ENCODE results near the gene RAB14.
A peak's percentile ranks its signal among the peaks of the same experiment; 100 is the strongest.

RAB14 gene

DNA sequence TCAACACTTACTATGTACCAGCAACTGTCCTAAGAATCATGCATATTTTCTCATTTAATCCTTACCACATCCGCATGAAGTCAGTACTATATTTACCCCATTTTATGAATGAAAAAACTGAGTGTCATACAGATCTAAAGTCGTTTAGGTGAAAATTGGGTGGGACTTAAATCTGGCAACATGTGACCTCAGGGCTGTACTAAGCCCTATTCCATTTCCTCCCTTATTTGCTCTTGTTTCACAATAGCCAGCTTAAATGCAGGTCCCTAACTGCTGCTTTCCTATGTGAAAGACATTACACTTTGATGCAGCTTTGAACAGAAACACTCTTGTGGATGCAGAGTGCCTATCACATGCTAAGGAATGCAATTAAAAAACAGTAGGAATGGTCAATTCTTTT lies 2.5 kb upstream of the RAB14 start:
- TF ChIP-seq, protein P1, sequence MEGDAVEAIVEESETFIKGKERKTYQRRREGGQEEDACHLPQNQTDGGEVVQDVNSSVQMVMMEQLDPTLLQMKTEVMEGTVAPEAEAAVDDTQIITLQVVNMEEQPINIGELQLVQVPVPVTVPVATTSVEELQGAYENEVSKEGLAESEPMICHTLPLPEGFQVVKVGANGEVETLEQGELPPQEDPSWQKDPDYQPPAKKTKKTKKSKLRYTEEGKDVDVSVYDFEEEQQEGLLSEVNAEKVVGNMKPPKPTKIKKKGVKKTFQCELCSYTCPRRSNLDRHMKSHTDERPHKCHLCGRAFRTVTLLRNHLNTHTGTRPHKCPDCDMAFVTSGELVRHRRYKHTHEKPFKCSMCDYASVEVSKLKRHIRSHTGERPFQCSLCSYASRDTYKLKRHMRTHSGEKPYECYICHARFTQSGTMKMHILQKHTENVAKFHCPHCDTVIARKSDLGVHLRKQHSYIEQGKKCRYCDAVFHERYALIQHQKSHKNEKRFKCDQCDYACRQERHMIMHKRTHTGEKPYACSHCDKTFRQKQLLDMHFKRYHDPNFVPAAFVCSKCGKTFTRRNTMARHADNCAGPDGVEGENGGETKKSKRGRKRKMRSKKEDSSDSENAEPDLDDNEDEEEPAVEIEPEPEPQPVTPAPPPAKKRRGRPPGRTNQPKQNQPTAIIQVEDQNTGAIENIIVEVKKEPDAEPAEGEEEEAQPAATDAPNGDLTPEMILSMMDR (IDR thresholded peaks at IDR 0.05; ENCODE audit: borderline replicate concordance, control extremely low read depth, extremely low read depth, insufficient read depth, missing control alignments) = no peak
- in situ Hi-C loops (cut with MboI; ENCODE audit: low sequenced_read_pairs, unreplicated experiment) = no loop called here
- DNase-seq (ENCODE audit: low spot score) = no peak

DNA sequence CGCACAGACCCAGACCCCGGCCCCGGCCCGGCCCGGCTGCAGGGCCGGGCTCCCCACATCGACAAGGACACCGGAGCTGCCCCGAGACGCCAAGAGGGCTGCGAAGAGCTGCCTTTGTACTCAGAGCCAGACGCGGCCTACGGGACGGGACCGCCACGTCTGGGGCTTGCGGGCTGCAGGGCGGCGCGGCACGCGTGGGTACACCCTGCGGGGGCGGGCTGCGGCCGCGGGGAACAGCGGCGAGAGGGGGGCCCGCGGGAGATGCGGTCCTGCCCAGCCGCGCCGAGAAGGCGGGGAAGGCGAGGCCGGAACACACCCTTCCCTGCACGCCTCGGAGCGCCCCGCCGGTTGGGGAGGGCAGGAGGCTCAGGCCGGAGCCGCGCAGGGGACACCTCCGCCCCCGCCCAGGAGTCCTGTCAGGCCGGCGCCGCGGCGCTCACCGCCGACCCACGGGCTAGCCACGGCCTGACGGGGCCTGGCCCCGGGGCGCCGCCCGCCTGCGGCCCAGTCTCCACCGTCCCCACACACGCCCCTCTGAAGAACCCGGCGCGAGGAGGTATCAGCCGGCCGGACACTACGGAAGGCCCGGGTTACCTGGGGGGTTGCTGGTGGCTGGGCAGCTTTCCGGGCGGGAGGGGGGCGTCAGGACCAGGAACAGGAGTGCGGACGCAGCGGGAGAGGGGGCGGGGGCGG lies 478 bp downstream of the RAB14 start:
- DNase-seq (ENCODE audit: low spot score) = peak; percentile 56
- TF ChIP-seq, protein P1 (IDR thresholded peaks at IDR 0.05; ENCODE audit: borderline replicate concordance, control extremely low read depth, extremely low read depth, insufficient read depth, missing control alignments) = no peak
- in situ Hi-C loops (cut with MboI; ENCODE audit: low sequenced_read_pairs, unreplicated experiment) = no loop called here

DNA sequence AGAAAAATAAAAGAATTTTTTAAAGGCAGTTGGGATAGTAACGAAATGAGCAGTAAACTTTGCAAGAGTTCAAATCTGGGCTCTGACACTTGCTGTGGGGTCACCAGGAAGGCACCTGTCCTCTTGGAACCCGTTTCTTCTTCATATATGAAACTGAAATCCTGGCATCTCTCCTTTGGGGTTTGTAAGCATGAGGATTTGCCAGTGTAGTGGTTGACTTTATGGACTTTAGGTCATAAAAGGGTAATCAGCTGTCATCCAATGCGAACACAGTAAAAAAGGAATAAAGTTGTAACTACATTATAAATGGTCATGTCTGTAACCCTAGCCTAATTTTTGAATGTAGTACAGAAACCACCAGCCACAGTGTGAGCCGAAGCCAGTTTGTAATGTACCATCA lies 1.3 kb downstream of the RAB14 start:
- in situ Hi-C loops (cut with MboI; ENCODE audit: low sequenced_read_pairs, unreplicated experiment) = no loop called here
- no peak for DNase-seq (ENCODE audit: low spot score)
- TF ChIP-seq, protein P1 (IDR thresholded peaks at IDR 0.05; ENCODE audit: borderline replicate concordance, control extremely low read depth, extremely low read depth, insufficient read depth, missing control alignments) = no peak

DNA sequence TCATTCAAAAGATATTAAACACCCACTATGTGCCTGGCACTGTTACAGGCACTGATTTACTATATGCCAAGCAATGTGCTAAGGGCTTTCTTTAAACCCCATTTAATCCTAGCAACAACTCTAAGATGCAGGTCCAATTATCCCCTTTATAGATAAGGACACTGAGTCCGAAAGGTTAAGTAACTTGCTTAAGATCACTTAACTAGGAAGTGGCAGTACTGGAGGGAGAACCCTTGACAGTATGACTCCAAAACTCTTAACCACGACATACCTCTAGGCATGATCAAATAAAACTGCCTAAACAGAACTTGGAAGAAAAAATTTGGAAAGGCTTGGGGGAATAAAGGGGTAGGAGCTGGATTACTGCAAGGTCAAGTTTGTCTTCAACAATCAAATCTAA lies 1.7 kb downstream of the RAB14 start:
- TF ChIP-seq, protein P1 (IDR thresholded peaks at IDR 0.05; ENCODE audit: borderline replicate concordance, control extremely low read depth, extremely low read depth, insufficient read depth, missing control alignments) = no peak
- in situ Hi-C loops (cut with MboI; ENCODE audit: low sequenced_read_pairs, unreplicated experiment) = no loop called here
- no peak for DNase-seq (ENCODE audit: low spot score)

DNA sequence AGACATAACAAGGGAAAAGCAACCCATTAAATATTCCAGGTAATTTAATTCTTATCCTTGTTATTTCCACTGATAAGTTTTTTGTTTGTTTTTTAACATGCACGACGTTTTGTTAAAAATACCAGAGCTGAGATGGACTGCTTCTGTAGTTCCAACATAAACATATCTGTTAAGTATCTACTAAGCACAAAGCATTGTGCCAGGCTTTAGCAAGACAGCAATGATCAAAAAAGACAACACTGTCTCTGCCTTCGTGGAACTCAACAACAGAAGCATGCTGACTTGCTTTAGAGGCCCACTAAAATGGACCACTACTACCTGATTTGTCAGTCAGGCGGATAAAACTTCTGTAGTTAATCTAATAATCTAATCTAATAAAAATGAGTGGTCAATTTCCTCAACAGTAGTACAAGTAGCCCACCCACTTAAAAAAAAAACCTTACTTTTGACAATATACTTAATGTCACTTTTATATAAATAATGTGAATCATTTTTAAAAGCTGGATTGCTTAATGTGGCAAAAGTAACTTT lies 3.1 kb downstream of the RAB14 start:
- no peak for DNase-seq (ENCODE audit: low spot score)
- in situ Hi-C loops (cut with MboI; ENCODE audit: low sequenced_read_pairs, unreplicated experiment) = no loop called here
- TF ChIP-seq, protein P1 (IDR thresholded peaks at IDR 0.05; ENCODE audit: borderline replicate concordance, control extremely low read depth, extremely low read depth, insufficient read depth, missing control alignments) = no peak

DNA sequence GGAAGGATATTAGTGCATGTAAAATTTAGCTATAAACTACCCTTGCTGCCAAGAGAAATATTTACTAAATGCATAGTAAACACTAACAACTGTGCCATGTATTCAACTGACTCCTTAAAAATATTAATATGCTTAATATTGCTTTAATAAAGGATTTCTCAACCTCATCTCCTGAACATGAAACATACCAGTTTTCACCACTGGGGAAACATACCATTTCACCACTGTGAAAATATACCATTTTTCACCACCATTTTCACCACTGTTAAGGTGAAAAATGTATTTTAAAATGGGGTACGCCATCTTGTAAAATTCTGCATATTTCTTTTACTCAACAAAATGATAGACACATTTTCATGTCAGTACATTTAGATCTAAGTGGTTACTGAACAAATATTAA lies 4.5 kb downstream of the RAB14 start:
- DNase-seq (ENCODE audit: low spot score) = no peak
- in situ Hi-C loops (cut with MboI; ENCODE audit: low sequenced_read_pairs, unreplicated experiment) = no loop called here
- TF ChIP-seq, protein P1 (IDR thresholded peaks at IDR 0.05; ENCODE audit: borderline replicate concordance, control extremely low read depth, extremely low read depth, insufficient read depth, missing control alignments) = no peak
